ENCODE results near the gene CD82. TPM values are rescaled to one million over a fixed set of nuclear protein-coding genes. Genes with fewer than 3 reads are reported as not detected.

Gene CD82
- total RNA-seq, 1 donor from 2014 or later, result 14.9 TPM

- no peak for DNase-seq (ENCODE audit: low read depth in 2 of 2)
Observed at GRCh38 chr11:44661311-44661717, 95.9 kb downstream of the CD82 start.

Other genes with a start within 250 kb of the CD82 start
- gene TSPAN18, start 161.3 kb downstream of the CD82 start, total RNA-seq, result 26.3 and 47.2 TPM in 2 replicates